GM18526 (cell line): Measurements from ENCODE around the gene KRTAP10-8.
"Not testable (repeated sequence)": the region's sequence is repeated elsewhere in the genome, so short reads cannot be mapped to it uniquely, and the experiment has no call there.

ENCODE experiments used
- POLR2A ChIP-seq: IDR thresholded peaks from 3 replicates; pipeline ENCODE4 v1.6.1; 2011; ENCODE audit not compliant: insufficient read length; ENCODE audit errors: extremely low read depth

KRTAP10-8 gene

DNA sequence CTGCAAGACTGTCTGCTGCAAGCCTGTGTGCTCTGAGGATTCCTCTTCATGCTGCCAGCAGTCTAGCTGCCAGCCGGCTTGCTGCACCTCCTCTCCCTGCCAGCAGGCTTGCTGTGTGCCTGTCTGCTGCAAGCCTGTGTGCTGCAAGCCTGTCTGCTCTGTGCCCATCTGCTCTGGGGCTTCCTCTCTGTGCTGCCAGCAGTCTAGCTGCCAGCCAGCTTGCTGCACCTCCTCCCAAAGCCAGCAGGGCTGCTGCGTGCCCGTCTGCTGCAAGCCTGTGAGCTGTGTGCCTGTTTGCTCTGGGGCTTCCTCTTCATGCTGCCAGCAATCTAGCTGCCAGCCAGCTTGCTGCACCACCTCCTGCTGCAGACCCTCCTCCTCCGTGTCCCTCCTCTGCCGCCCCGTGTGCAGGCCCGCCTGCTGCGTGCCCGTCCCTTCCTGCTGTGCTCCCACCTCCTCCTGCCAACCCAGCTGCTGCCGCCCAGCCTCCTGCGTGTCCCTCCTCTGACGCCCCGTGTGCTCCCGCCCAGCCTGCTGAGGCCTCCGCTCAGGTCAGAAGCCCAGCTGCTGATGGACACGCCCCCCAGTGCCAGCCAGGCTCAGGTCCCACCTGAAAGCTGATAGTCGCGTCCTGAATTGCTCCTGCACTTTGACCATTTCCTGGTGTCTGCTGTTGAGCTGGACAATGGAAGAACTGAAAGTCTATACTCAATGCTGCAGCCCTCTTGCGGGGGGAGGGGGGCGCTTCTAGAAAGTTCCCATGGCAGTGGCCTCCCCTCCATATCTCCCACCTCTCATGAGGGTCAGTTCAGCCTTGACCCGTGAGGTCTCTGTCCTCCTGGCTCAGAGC lies 37.2 kb upstream of the KRTAP10-8 start:
- TF ChIP-seq POLR2A: no peak

DNA sequence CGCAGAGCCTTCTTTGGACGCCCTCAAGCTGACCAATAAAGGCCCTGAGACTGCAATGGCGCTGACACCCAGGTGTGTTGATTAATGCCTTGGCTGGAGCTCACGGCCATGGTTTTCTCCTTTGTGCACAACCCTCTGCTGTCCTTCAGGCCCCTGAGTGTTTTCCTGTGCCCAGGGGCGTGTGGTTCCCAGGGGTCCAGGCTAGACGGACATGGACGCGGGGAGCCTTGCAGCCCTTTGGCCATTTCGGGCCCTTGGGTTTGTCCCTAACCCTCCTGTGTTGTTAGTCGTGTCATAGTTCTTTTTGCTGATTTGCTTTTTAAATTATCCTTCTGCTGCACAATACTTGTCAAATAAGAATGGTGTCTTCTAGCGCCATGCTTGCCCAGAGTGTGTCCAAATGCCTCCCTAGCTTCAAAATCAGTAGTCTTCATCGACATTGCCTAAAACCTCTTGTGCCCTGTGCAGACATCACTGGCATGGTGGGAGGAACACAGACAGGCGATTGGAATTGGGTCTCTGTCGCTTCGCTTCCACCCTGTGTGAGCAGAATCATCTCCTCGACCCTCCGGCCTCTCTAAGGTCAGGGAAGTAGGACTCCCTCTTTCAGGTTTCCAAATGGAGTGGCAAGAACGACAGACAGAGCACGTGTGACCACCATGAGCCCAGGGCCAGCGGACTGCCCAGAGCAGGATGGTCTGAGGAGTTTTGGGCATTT lies 36.4 kb upstream of the KRTAP10-8 start:
- no peak for TF ChIP-seq POLR2A

- no peak for TF ChIP-seq POLR2A
Observed at GRCh38 chr21:44576025-44576420, 35.9 kb upstream of the KRTAP10-8 start.

DNA sequence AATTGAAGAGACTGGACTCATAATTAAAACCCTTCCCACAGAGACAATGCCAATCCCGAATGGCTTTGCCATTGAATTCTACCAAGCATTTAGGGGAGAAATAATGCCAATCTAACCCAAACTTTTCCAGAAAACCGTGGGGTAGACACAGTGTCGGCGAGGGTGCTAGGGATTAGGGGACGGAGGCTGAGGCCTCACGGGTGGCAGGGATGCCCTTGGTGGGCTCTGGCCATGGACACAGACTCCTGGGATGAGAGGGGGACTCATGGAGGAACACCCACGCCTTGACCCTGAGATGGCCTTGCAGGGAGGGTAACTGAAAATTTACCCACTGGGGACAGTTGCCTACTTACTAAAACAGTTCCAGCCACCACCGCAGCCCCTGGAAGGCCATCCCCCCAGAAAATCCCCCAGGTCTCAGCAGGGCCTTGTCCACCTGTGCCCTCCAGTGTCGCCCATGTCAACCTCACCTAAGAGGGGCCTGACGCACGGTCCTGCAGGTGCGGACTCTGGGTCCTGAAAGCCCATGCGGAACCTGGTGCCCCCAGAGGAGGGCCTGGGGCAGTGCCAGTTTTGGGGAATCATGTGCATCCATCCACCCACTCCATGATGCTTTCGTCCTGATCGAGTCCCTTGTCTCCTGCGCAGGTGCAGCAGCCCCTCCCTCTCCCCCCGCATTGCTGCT lies 33.4 kb upstream of the KRTAP10-8 start:
- no peak for TF ChIP-seq POLR2A

DNA sequence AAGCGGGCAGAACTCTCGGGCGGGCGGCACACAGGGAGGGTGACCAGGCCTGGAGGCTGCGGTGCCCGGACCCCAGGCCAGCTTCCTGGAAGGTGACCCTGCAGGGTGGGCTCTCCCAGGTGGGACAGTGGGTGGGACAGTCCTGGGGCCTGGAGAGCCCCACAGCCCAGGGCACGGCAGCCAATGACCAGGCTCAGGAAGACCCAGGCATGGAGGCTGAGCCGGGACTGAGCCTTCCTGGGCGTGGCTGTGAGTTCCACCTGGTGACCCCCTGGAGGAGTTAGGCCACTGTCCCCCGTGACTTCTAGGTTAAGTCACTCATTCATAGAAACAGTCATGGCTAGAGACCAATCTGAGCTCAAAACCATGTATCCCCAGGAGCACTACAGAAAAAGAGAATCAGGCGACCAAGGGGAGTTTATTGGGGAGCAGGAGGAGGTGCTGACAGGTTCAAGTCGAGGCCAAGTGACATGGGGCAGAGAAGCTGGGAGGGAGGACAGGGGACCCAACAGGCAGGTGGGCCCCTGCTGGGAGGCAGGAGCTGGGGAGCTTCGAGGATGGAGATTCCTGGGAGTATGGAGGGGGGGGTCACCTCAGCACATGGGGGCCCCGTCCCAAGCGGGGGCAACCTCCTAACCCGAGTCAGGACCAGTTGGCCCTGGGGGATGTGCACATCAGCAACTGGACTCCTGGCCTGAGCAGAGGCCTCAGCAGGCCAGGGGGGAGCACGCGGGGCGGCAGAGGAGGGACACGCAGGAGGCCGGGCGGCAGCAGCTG lies 32.6 kb upstream of the KRTAP10-8 start:
- TF ChIP-seq POLR2A: no peak

- no peak for TF ChIP-seq POLR2A
Observed at GRCh38 chr21:44579833-44580144, 32.1 kb upstream of the KRTAP10-8 start.

DNA sequence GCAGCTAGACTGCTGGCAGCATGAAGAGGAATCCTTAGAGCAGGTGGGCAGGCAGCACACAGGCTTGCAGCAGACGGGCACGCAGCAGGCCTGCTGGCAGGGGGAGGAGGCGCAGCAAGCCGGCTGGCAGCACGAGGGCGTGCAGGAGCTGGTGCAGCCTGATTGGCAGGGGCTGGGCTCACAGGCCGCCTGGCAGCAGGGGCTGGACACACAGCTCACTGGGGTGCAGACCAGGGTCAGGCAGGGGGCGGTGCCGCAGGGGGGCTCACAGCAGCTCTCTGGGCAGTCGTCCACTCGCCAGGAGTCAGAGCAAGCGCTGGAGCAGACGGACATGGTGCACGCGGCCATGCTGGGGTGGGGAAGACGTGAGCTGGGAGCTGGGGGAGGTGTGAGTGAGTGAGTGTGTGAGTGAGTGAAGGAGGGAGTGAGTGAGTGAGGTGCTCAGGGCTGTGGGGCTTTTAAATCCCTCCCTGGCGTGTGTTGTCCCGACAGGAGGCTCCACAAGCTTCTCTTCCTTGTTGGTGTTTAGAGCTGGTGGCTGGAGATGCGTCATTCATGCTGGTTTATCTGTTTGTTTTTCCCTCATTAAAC lies 31.6 kb upstream of the KRTAP10-8 start, which contains the start of gene KRTAP10-5:
Gene KRTAP10-5 (minus strand): TSS at position 374 of the 591 bp plus-strand sequence. CDS start 26 bp downstream, at position 348.
- TF ChIP-seq POLR2A: not testable (repeated sequence)

- TF ChIP-seq POLR2A: no peak
Observed at GRCh38 chr21:44581158-44581557, 30.7 kb upstream of the KRTAP10-8 start.

DNA sequence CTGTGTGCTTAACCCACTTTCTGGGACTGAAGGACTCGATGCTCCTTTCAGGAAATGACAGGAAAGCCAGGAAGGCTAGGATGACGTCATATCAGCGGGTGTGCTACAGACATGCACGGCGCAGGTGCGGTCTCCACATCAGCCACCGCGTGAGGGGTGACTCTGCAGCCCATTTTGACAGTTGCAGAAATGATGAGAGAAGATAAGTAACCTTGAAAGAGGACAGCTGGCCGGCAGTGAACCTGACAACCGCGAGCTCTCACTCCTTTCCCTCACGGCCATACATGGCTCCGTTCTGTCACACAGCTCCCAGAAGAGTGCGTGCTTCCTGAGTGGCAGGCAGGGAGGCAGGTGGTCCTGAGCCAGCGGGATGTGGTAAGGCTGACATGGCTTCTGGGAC lies 29.8 kb upstream of the KRTAP10-8 start:
- TF ChIP-seq POLR2A: no peak

DNA sequence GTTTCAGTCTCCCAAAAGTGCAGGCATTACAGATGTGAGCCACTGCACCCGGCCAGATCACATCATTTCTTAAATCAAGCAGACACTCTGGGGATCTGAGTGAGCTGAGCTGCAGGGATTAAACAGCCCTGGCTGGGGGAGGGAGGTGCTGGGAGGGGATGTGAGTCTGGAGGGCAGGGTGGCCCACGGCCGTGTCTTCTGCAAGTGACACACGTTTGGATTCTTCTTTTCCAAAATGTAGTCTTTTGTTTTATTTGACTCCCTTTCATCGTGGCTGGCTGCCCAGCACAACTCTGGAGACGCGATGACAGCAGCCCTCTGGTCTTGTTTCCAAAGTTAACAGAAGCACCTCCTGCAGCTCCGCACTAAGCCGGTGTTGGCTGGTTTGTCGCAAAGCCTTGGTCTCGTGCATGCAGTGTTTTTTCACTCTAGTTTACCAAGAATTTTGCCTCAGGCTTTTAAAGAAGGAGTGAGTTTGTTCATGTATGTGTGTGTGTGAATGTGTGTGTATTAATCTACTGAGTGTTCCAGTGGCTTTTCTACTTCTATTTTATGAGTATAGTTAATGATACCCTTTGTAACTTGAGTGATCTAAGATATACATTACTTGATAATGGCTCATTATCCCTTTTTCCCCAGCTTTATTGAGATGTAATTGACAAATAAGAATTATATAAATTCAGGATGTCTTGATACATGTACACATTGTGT lies 28.6 kb upstream of the KRTAP10-8 start:
- TF ChIP-seq POLR2A: no peak

DNA sequence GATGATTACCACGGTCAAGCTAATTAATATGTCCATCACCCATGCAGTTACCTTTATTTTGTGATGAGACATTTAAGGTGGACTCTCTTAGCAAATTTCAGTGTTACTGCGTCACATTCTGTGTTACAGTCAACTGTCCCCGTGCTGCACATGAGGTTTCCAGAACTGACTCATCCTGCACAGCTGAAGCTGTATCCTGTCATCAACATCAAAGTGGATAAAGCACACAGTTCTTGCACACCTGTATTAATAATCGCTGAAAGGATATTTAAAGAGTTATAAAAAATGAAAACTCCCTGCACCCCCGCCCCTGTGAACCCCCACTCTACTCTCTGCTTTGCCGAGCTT lies 28.1 kb upstream of the KRTAP10-8 start:
- TF ChIP-seq POLR2A: no peak

DNA sequence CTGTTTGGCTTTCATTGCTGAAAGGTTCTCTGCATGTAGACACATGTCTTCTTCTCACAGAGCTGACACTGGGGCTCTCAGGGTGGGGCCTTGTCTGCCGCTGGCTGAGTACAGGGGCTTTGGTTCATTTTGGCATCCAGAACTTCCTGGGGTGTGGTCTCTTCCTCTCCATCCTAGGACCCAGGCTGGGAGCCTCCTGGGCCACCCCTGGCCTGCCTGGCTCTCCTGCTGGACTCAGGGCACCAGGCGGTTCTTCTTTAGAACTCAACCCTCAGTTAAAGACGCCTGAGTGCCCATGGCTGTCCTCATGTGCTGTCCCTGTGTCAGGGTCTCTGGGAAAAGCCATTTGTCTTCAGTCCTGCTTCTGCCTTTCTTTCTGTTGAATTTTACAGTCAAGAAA lies 26.0 kb upstream of the KRTAP10-8 start:
- TF ChIP-seq POLR2A: no peak

DNA sequence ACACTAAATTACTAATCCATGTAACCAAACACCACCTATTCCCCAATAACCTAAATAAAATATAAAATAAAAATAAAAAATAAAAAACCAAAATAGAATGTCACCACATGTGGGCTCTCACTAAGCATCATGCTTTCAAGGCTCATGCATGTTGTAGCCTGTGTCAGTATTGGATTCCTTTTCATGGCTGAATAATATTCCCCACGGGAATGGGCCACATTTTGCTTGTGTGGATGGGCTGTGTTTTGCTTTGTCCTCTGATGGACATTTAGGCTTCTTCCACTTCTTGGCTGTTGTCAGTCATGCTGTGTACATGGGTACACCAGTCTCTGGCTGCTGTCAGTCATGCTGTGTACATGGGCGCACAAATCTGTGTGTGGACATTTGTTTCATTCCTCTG lies 22.8 kb upstream of the KRTAP10-8 start:
- TF ChIP-seq POLR2A: no peak

DNA sequence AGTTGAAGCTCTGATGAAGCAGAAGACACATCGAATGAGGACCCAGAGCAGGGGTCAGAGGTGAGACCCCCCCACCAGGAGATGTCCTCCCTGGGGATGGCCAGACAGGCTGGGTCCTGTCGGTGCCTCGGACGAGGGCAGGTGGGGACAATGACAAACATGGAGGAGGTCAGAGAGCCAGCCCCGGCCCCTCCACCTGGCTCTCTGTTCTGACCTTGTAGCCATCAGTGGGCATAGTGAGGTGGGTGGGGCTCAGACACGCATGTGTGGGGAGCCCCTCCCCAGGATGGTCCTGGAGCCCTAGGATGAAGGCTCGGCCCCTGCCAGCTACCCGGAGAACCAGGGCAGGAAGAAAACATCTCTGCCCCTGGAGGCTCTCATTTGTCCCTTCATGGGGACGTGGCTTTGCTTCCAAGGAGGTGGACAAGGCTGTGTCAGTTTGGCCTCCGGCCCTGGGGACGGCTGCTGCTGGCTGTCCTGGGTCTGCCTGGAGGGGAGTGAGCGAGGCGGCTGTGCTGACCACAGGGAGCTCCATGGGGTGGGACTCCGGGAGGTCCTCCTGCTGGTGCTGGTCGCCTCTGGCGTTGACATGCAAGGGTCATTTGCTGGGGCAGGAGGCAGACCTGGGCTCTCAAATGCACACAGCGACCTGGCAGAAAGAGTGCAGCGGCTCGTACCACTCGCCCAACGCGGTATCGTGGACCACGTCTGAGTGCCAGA lies 22.1 kb upstream of the KRTAP10-8 start:
- no peak for TF ChIP-seq POLR2A
